NCI-H2196 (cell line): Measurements from ENCODE around the gene SSTR4.
"Not testable (repeated sequence)": the region's sequence is repeated elsewhere in the genome, so short reads cannot be mapped to it uniquely, and the experiment has no call there.

Experiments
- DNase-seq: peaks from one replicate; lab custom pipeline; 2025; ENCODE audit not compliant: unreplicated experiment; lab: John Stamatoyannopoulos, UW

Gene SSTR4

GRCh38 chr20:23018432-23018831 is 16.7 kb upstream of the SSTR4 start:
- DNase-seq, result no peak

- DNase-seq, result no peak
Observed at GRCh38 chr20:23018941-23019340, 16.2 kb upstream of the SSTR4 start.

GRCh38 chr20:23019403-23019802 is 15.7 kb upstream of the SSTR4 start:
- DNase-seq, result peak; percentile 22

- no peak for DNase-seq
Observed at GRCh38 chr20:23020230-23021018, 14.7 kb upstream of the SSTR4 start.

- no peak for DNase-seq
Observed at GRCh38 chr20:23021541-23021940, 13.6 kb upstream of the SSTR4 start.

- no peak for DNase-seq
Observed at GRCh38 chr20:23021951-23022350, 13.2 kb upstream of the SSTR4 start.

- no peak for DNase-seq
Observed at GRCh38 chr20:23022849-23023248, 12.3 kb upstream of the SSTR4 start.

- DNase-seq, result no peak
Observed at GRCh38 chr20:23023621-23024177, 11.4 kb upstream of the SSTR4 start.

GRCh38 chr20:23024701-23025100 is 10.4 kb upstream of the SSTR4 start:
- DNase-seq, result no peak

GRCh38 chr20:23025503-23025902 is 9.6 kb upstream of the SSTR4 start:
- DNase-seq, result not testable (repeated sequence)

GRCh38 chr20:23027721-23028120 is 7.4 kb upstream of the SSTR4 start:
- DNase-seq, result no peak

GRCh38 chr20:23028392-23028791 is 6.7 kb upstream of the SSTR4 start:
- DNase-seq, result no peak

- no peak for DNase-seq
Observed at GRCh38 chr20:23029324-23029723, 5.8 kb upstream of the SSTR4 start.

- DNase-seq, result no peak
Observed at GRCh38 chr20:23031346-23031745, 3.8 kb upstream of the SSTR4 start.

GRCh38 chr20:23032056-23032749 is 2.9 kb upstream of the SSTR4 start:
- DNase-seq, result no peak

GRCh38 chr20:23032750-23033078 is 2.4 kb upstream of the SSTR4 start:
- DNase-seq, result no peak

- DNase-seq, result no peak
Observed at GRCh38 chr20:23033918-23034317, 1.2 kb upstream of the SSTR4 start.

- no peak for DNase-seq
Observed at GRCh38 chr20:23035731-23036130, 619 bp downstream of the SSTR4 start.

- no peak for DNase-seq
Observed at GRCh38 chr20:23036371-23036770, 1.3 kb downstream of the SSTR4 start.

GRCh38 chr20:23037017-23037481 is 1.9 kb downstream of the SSTR4 start:
- DNase-seq, result no peak

- DNase-seq, result no peak
Observed at GRCh38 chr20:23039136-23039875, 4.2 kb downstream of the SSTR4 start.
